GM12872 (cell line): ENCODE data around the gene TLE3.

Source experiments
- CTCF ChIP-seq: IDR thresholded peaks from 3 replicates; pipeline ENCODE4 v1.5.1; 2011; ENCODE audit warnings: low read depth, mild to moderate bottlenecking, low read length, moderate library complexity; ENCODE audit not compliant: insufficient read depth

Gene TLE3

DNA sequence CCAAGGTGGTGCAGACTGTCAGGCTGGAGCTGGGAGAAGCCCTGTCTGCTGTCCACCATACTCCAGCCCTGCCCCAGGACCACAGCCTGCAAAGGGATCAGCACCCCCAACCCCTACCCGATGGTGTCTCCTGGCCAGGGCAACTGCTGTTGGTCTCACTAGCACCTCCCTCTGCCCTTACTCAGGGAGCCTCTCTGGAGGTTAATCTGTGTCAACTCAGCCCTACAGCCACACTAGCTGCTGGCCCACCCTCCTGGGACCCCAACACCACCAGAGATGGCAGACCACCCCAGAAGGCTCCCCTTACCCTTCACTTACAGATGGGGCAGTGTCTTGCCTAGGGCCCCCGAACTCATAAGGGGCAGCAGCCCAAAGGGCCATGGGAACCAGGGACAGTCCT, 65.2 kb downstream of the TLE3 start:
- TF ChIP-seq CTCF = no peak

GRCh38 chr15:70031713-70032112, 66.0 kb downstream of the TLE3 start:
- TF ChIP-seq CTCF = no peak

- no peak for TF ChIP-seq CTCF
Measured at GRCh38 chr15:70031261-70031660, 66.5 kb downstream of the TLE3 start.

- TF ChIP-seq CTCF = no peak
Measured at GRCh38 chr15:70030851-70031250, 66.9 kb downstream of the TLE3 start.

- no peak for TF ChIP-seq CTCF
Measured at GRCh38 chr15:70029297-70029701, 68.4 kb downstream of the TLE3 start.

GRCh38 chr15:70027518-70027917, 70.2 kb downstream of the TLE3 start:
- no peak for TF ChIP-seq CTCF

DNA sequence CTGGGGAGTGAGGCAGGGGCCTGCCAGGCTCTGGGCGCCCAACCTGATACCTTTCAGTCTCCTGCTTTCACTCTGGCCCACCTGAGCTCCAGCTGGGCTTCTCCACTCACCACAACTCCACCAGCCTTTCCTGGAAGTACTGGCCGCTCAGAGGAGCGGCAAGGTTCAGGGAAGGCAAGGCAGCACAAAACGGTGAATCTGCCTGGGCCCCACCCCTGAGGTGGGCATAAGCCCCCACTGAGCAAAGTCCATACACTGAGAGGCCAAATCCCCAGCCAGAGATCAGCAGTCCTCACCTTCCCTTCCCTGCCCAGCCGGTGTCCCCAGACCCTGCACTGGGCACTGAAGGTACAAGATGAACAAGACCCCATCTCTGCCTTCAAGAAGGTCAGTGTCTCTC, 70.7 kb downstream of the TLE3 start:
- TF ChIP-seq CTCF = no peak

DNA sequence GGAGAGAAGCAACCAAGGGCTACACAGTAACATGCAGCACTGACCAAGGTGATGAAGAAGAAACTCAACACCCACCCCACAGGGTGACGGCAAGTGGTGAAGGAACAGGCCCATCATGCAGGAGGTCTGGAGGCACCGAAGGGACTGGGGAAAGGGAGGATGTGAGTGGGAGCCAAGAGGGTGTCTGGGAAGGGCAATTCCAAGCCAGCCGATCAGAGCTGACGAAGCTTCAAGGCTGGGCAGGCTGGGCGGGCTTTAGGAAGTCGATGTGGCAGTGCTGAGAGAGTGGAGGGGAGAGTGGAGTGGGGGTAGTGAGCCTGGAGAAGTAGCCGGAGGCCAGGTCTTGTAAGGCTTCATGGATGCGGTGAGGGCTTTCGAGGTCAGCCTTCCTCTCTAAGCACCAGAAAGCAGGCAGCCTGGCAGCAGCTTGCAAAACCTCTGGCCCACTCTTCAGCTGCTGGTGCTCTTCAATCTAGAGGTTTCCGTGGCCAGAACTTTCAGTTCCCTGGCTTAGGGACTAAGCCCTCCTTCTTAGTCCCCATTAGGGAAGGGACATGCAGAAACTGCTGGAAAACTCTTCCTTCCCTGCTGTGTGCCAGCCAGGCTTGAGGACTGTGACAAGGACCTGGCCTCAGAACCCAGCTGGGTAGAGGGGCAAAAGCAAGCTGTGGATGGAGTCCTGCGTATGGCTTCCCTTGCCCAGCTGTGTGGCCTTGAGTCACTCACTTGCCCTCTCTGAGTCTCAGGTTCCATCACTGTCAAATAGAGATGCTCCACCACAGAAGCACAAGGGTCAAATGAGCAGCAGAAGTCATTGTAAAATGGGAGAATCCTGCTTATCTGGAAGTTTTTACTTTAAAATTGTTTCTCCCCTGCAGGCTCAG, 72.1 kb downstream of the TLE3 start:
- TF ChIP-seq CTCF = no peak
